ENCODE measurements around the gene LIMA1. TPM values are rescaled to one million over a fixed set of nuclear protein-coding genes. Genes with fewer than 3 reads are reported as not detected.
A peak's percentile ranks its signal among the peaks of the same experiment; 100 is the strongest.

LIMA1 gene
- total and polyA plus RNA-seq, 2 of the 4 experiments (the other 2 are of a cell fraction), result 126 to 163 TPM

DNA sequence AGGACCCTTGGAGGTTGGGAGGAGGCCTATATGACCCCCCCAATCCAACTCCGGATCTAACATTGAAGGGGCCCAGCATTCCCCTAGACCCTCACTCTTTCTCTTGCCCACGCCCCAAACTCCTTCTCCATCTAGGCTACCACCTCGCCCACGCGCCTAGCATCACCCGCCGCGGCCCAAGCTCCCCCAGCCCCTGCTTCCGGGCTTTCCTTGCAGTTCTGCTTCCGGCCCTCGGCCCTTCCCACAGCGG is 116.6 kb downstream of the LIMA1 start:
- H2BK120ac ChIP-seq (ENCODE audit: low read depth, low read length), result peak overlapping the region; percentile 30; the same call in 1 of the 2 replicates
- no peaks in the 10 kb centered on the region for H3K27me3 ChIP-seq (ENCODE audit: control insufficient read depth, insufficient read depth, low read length)
- H4K5ac ChIP-seq (ENCODE audit: low read depth, low read length), result peak overlapping the region; percentile 22
- ChIA-PET CTCF (interaction anchor here (1.5 kb wide), 1 partner anchor 55 kb away, joined by 4 read pairs; the partner anchor contains the start of gene COX14), POLR2A (ENCODE audit: unreplicated experiment) (interaction anchor here (0.5 to 0.6 kb wide), 2 partner anchors 60 to 407 kb away, joined by 3 to 6 read pairs; no protein-coding TSS in a partner anchor)
- peak overlapping the region; percentile 58 for H3K18ac ChIP-seq (ENCODE audit: low read depth, low read length)
- dilution Hi-C loops (cut with HindIII; ENCODE audit: low sequenced_read_pairs, unreplicated experiment) (no loop called here), intact Hi-C loops (cut with micrococcal nuclease) (loop anchor here (5.0 kb wide), 1 partner anchor 79 kb away; the partner anchor contains the start of gene SMARCD1), in situ Hi-C loops (cut with MboI; ENCODE audit: low sequenced_read_pairs) (no loop called here)
- 0% methylated on average over 3 of the region's 12 CpGs; no CpG with 5 or more reads in 1 of the 2 experiments for WGBS, 2 experiments (ENCODE audit: extremely low coverage in 2 of 2, insufficient read length in 1 of 2)
- no peak for TF ChIP-seq MAZ (IDR thresholded peaks at IDR 0.05; ENCODE audit: borderline replicate concordance, low read depth, low read length)
- TF ChIP-seq MAFK (IDR thresholded peaks at IDR 0.05; ENCODE audit: low read depth, low read length), result no peak
- no peak for TF ChIP-seq SMC3 (IDR thresholded peaks at IDR 0.05; ENCODE audit: low read depth, low read length)
- TF ChIP-seq NFE2L2 (IDR thresholded peaks at IDR 0.05; ENCODE audit: low read depth, low read length), result no peak
- TF ChIP-seq RFX5 (IDR thresholded peaks at IDR 0.05; ENCODE audit: low read depth, low read length), result no peak
- TF ChIP-seq CTCF (conservative IDR thresholded peaks at IDR 0.05; ENCODE audit: low read depth, low read length), result no peak
- no peak for TF ChIP-seq BHLHE40 (IDR thresholded peaks at IDR 0.05; ENCODE audit: low read depth, low read length)
- peak overlapping the region; percentile 96 for H3K4me2 ChIP-seq (ENCODE audit: low read depth, low read length)
- peak overlapping the region; percentile 87 for H3K9ac ChIP-seq (ENCODE audit: low read depth, low read length)
- peaks cover 9% of the 10 kb centered on the region for H4K20me1 ChIP-seq (ENCODE audit: insufficient read depth, low read length)
- peaks cover 4% of the 10 kb centered on the region; the same call in 1 of the 2 replicates for H3K9me1 ChIP-seq (ENCODE audit: insufficient read depth, low read length)
- H3K23ac ChIP-seq (ENCODE audit: low read depth, low read length), result peak overlapping the region; percentile 99
- peak overlapping the region; percentile 74 for H3K27ac ChIP-seq (ENCODE audit: insufficient read depth, low read length)
- H4K91ac ChIP-seq (ENCODE audit: insufficient read depth, low read depth, low read length), result peak overlapping the region; percentile 60; the same call in 1 of the 2 replicates
- H3K4me1 ChIP-seq (ENCODE audit: control insufficient read depth, insufficient read depth, low read length), result peaks cover 5% of the 10 kb centered on the region; the same call in 1 of the 2 replicates
- H3K4ac ChIP-seq (ENCODE audit: low read depth, low read length), result peak overlapping the region; percentile 94
- no TSS peak for BruUV-seq (replicated peaks)
- peak overlapping the region; percentile 69 for H2BK5ac ChIP-seq (ENCODE audit: low read depth, low read length, poor library complexity, severe bottlenecking)
- H2BK15ac ChIP-seq (ENCODE audit: low read depth, low read length), result no peak overlapping the region; the same call in 2 of the 3 replicates
- no peaks in the 10 kb centered on the region for H3K36me3 ChIP-seq (ENCODE audit: control insufficient read depth, insufficient read depth, low read length)
- ATAC-seq (ENCODE audit: low read depth) (no peak), DNase-seq (no peak)
- peak overlapping the region; percentile 75 for H3K4me3 ChIP-seq (ENCODE audit: insufficient read depth, low read depth, low read length)
- peaks cover 7% of the 10 kb centered on the region for H3K9me3 ChIP-seq (ENCODE audit: control insufficient read depth, insufficient read depth, low read length)
- peaks cover 0 to 40% of the 10 kb centered on the region in 2 experiments; a peak in 2 of 4 replicates for H3K79me1 ChIP-seq (ENCODE audit: low read depth in 1 of 2, low read length in 2 of 2)
- peak overlapping the region; percentile 80 to 90 for H4K8ac ChIP-seq (ENCODE audit: low read depth in 2 of 2, low read length in 2 of 2)
- H2AK5ac ChIP-seq (ENCODE audit: low read depth, low read length), result peak overlapping the region; percentile 92
- H3K14ac ChIP-seq (replicated peaks; ENCODE audit: low read depth, low read length), result peak overlapping the region; percentile 94
- H3K56ac ChIP-seq (ENCODE audit: extremely low read depth, insufficient read depth, low read length), result peak overlapping the region; percentile 84; the same call in 1 of the 2 replicates
- H2AFZ ChIP-seq (replicated peaks; ENCODE audit: low read length, poor library complexity), result peak overlapping the region; percentile 96
- H2BK20ac ChIP-seq (ENCODE audit: low read depth, low read length), result no peak overlapping the region
- peak overlapping the region; percentile 80 for H2AK9ac ChIP-seq (replicated peaks; ENCODE audit: low read depth, low read length, poor library complexity)

All from IMR-90 (cell line).